GM23338 (cell line): Measurements from ENCODE around the gene NID2. TPM values are rescaled to one million over a fixed set of nuclear protein-coding genes. Genes with fewer than 3 reads are reported as not detected.

ENCODE experiments used
- ATAC-seq: fragments of 200-7000 bp; cut with Tn5 transposase; 3 replicates; pipeline ENCODE4 v1.9.1; 2020
- DNase-seq: peaks from one replicate; pipeline ENCODE4 v3.0.0-alpha.2; 2015; ENCODE audit warnings: low spot score
- H2AFZ ChIP-seq: fragments of 200-600 bp; sonication (generic); 2 replicates; pipeline ENCODE4 v1.8.0; 2016; ENCODE audit warnings: antibody characterized with exemption, mild to moderate bottlenecking, moderate library complexity
- H3F3A ChIP-seq: fragments of 200-600 bp; sonication (generic); replicated peaks from 2 replicates; pipeline ENCODE4 v1.8.0; 2017; ENCODE audit warnings: antibody characterized with exemption, mixed run types, low read depth
- H3K27ac ChIP-seq: fragments of 200-600 bp; sonication (generic); 2 replicates; pipeline ENCODE4 v1.6.1; 2016; ENCODE audit warnings: low read depth
- H3K27me3 ChIP-seq: fragments of 200-600 bp; sonication (generic); 2 replicates; pipeline ENCODE4 v1.8.0; 2016; ENCODE audit warnings: mild to moderate bottlenecking, mixed run types, moderate library complexity; ENCODE audit not compliant: insufficient read depth
- H3K36me3 ChIP-seq: fragments of 200-600 bp; sonication (generic); 2 replicates; pipeline ENCODE4 v1.8.0; 2016; ENCODE audit warnings: mild to moderate bottlenecking; ENCODE audit not compliant: insufficient read depth
- H3K4me1 ChIP-seq: fragments of 200-600 bp; sonication (generic); 2 replicates; pipeline ENCODE4 v1.8.0; 2016; ENCODE audit warnings: mild to moderate bottlenecking, moderate library complexity; ENCODE audit not compliant: insufficient read depth
- H3K4me2 ChIP-seq: fragments of 200-600 bp; sonication (generic); 2 replicates; pipeline ENCODE4 v1.7.1; 2017; ENCODE audit warnings: mixed run types
- H3K4me3 ChIP-seq: fragments of 200-600 bp; sonication (generic); 2 replicates; pipeline ENCODE4 v1.6.1; 2016; ENCODE audit warnings: mixed run types
- H3K79me2 ChIP-seq: fragments of 200-600 bp; sonication (generic); replicated peaks from 2 replicates; pipeline ENCODE4 v1.8.0; 2017; ENCODE audit warnings: mild to moderate bottlenecking; ENCODE audit not compliant: insufficient read depth
- H3K9me2 ChIP-seq: fragments of 200-600 bp; sonication (generic); 2 replicates; pipeline ENCODE4 v1.8.0; 2017; ENCODE audit not compliant: insufficient read depth
- H4K20me1 ChIP-seq: fragments of 200-600 bp; sonication (generic); replicated peaks from 2 replicates; pipeline ENCODE4 v1.8.0; 2017; ENCODE audit warnings: mild to moderate bottlenecking; ENCODE audit not compliant: insufficient read depth
- H3K27ac Mint-ChIP-seq: 2 replicates; pipeline ENCODE4 v1.8.0; 2020; ENCODE audit warnings: inconsistent platforms, mild to moderate bottlenecking, moderate library complexity, mixed read lengths
- H3K27me3 Mint-ChIP-seq: 3 replicates; pipeline ENCODE4 v1.8.0; 2022; ENCODE audit warnings: low read depth, mild to moderate bottlenecking, moderate library complexity, mixed read lengths, inconsistent platforms; ENCODE audit not compliant: insufficient read depth, poor library complexity
- H3K36me3 Mint-ChIP-seq: 3 replicates; pipeline ENCODE4 v1.8.0; 2021; ENCODE audit warnings: low read depth, mild to moderate bottlenecking, inconsistent platforms, moderate library complexity, mixed read lengths
- H3K4me1 Mint-ChIP-seq: 3 replicates; pipeline ENCODE4 v1.8.0; 2020; ENCODE audit warnings: mild to moderate bottlenecking, inconsistent platforms, mixed read lengths
- H3K4me3 Mint-ChIP-seq: 3 replicates; pipeline ENCODE4 v1.8.0; 2021; ENCODE audit warnings: moderate library complexity, mild to moderate bottlenecking, inconsistent platforms, mixed read lengths
- H3K9me3 Mint-ChIP-seq: 3 replicates; pipeline ENCODE4 v1.8.0; 2020; ENCODE audit warnings: moderate library complexity, mild to moderate bottlenecking, inconsistent platforms, mixed read lengths
- CREB1 ChIP-seq: fragments of 250-450 bp; sonication (Bioruptor Pico); IDR thresholded peaks from 2 replicates; pipeline ENCODE4 v1.5.0; 2020; ENCODE audit warnings: low read depth, mild to moderate bottlenecking, moderate library complexity
- CTCF ChIP-seq, 2 experiments: fragments of 200-600 bp in 1 of 2; sonication (generic) in 1 of 2; conservative IDR thresholded peaks; 2 replicates each; pipeline versions ENCODE4 v1.5.1 to v1.6.1; 2016 to 2017; ENCODE audit warnings: antibody characterized with exemption in 2 of 2, low read depth in 2 of 2, mild to moderate bottlenecking in 2 of 2, moderate library complexity in 1 of 2
- ETS1 ChIP-seq: IDR thresholded peaks from 2 replicates; pipeline ENCODE4 v1.6.1; 2016; ENCODE audit warnings: antibody characterized with exemption
- EZH2 ChIP-seq: fragments of 200-600 bp; sonication (generic); IDR thresholded peaks from one replicate; pipeline ENCODE4 v1.8.0; 2017; ENCODE audit warnings: antibody characterized with exemption, mild to moderate bottlenecking, low read depth; ENCODE audit not compliant: unreplicated experiment
- EZH2phosphoT487 ChIP-seq: fragments of 200-600 bp; sonication (generic); IDR thresholded peaks from one replicate; pipeline ENCODE4 v1.8.1; 2018; ENCODE audit warnings: antibody characterized with exemption; ENCODE audit not compliant: unreplicated experiment
- JUNB ChIP-seq: IDR thresholded peaks from one replicate; pipeline ENCODE4 v1.6.1; 2016; ENCODE audit warnings: antibody characterized with exemption; ENCODE audit not compliant: unreplicated experiment
- NANOG ChIP-seq: IDR thresholded peaks from 2 replicates; pipeline ENCODE4 v1.6.1; 2016; ENCODE audit warnings: antibody characterized with exemption, borderline replicate concordance
- POLR2AphosphoS5 ChIP-seq: IDR thresholded peaks from 2 replicates; pipeline ENCODE4 v1.6.1; 2016; ENCODE audit warnings: antibody characterized with exemption, low read depth
- REST ChIP-seq: IDR thresholded peaks from one replicate; pipeline ENCODE4 v1.6.1; 2018; ENCODE audit warnings: antibody characterized with exemption; ENCODE audit not compliant: unreplicated experiment
- STAT1 ChIP-seq: IDR thresholded peaks from one replicate; pipeline ENCODE4 v1.6.1; 2016; ENCODE audit warnings: antibody characterized with exemption; ENCODE audit not compliant: unreplicated experiment
- ZNF114 ChIP-seq: fragments of 250-450 bp; sonication (Bioruptor Pico); IDR thresholded peaks from 2 replicates; pipeline ENCODE4 v1.5.0; 2020; ENCODE audit warnings: mild to moderate bottlenecking, moderate library complexity
- ZNF331 ChIP-seq: fragments of 250-450 bp; sonication (Bioruptor Pico); IDR thresholded peaks from 2 replicates; pipeline ENCODE4 v1.5.0; 2020; ENCODE audit warnings: low read depth, mild to moderate bottlenecking, moderate library complexity
- ZNF462 ChIP-seq: fragments of 250-450 bp; sonication (Bioruptor Pico); IDR thresholded peaks from 2 replicates; pipeline ENCODE4 v1.5.0; 2020; ENCODE audit warnings: mild to moderate bottlenecking, moderate library complexity
- polyA plus RNA-seq: library from polyadenylated mRNA; unstranded; fragments of >200 nt; fragmentation: Nextera tagmentation; extraction: Ambion mirVana; gene quantifications from 2 replicates; pipeline ENCODE4 v1.2.1, GENCODE V29; 2016
- total RNA-seq: library from RNA; depleted of rRNA; stranded (reverse); fragments of >200 nt; shearing (Covaris generic); gene quantifications from 2 replicates; pipeline ENCODE4 v1.2.3, GENCODE V29; 2014

Gene NID2
- total and polyA plus RNA-seq, 2 experiments from 2014 or later: 4.3 to 10.4 TPM

GRCh38 chr14:52081964-52082363, 13.1 kb upstream of the NID2 start:
- Histone ChIP-seq H3K79me2 (no peaks in the 10 kb centered on the region), H3K9me2 (no peaks in the 10 kb centered on the region), H3K36me3 (no peaks in the 10 kb centered on the region), H3K4me2 (no peak overlapping the region), H3K27me3 (no peaks in the 10 kb centered on the region), H2AFZ (no peak overlapping the region), H3K27ac (no peak overlapping the region), H3K4me3 (no peak overlapping the region), H3F3A (no peaks in the 10 kb centered on the region), H4K20me1 (no peaks in the 10 kb centered on the region), H3K4me1 (no peaks in the 10 kb centered on the region)
- Mint-ChIP-seq H3K27ac (no peak overlapping the region), H3K36me3 (no peaks in the 10 kb centered on the region), H3K4me3 (no peak overlapping the region), H3K4me1 (peaks cover 4% of the 10 kb centered on the region; the same call in 1 of the 3 replicates), H3K27me3 (no peaks in the 10 kb centered on the region), H3K9me3 (peaks cover 8% of the 10 kb centered on the region; the same call in 2 of the 3 replicates)
- ATAC-seq (no peak), DNase-seq (no peak)
- TF ChIP-seq EZH2 (no peak), STAT1 (no peak), JUNB (no peak), ETS1 (no peak), ZNF114 (CRISPR knock-in tag) (no peak), POLR2AphosphoS5 (no peak), REST (no peak), CREB1 (CRISPR knock-in tag) (no peak), NANOG (no peak), ZNF331 (CRISPR knock-in tag) (no peak), ZNF462 (CRISPR knock-in tag) (no peak), EZH2phosphoT487 (no peak), CTCF (conservative IDR thresholded peaks at IDR 0.05; ENCODE audit: low read depth in 2 of 2) (no peak)
